GM10266 (cell line): ENCODE data around the gene CYB561.

Source experiments
- DNase-seq: peaks from one replicate; pipeline ENCODE4 v3.0.0; 2012; ENCODE audit errors: extremely low spot score
- CTCF ChIP-seq: IDR thresholded peaks from 2 replicates; pipeline ENCODE4 v1.5.1; 2012; ENCODE audit warnings: mild to moderate bottlenecking, low read depth; ENCODE audit not compliant: control insufficient read depth, insufficient read depth; ENCODE audit errors: missing control alignments

Gene CYB561

GRCh38 chr17:63421681-63422645, 24.1 kb downstream of the CYB561 start:
- TF ChIP-seq CTCF = no peak
- no peak for DNase-seq

- no peak for DNase-seq
- TF ChIP-seq CTCF = no peak
These were observed 25.0 kb downstream of the CYB561 start for GRCh38 chr17:63420868-63421680.

- no peak for TF ChIP-seq CTCF
- no peak for DNase-seq
These were observed 25.9 kb downstream of the CYB561 start for GRCh38 chr17:63419949-63420867.

GRCh38 chr17:63419398-63419797, 26.7 kb downstream of the CYB561 start:
- no peak for DNase-seq
- TF ChIP-seq CTCF = no peak

GRCh38 chr17:63418540-63418939, 27.6 kb downstream of the CYB561 start:
- TF ChIP-seq CTCF = no peak
- no peak for DNase-seq

GRCh38 chr17:63414222-63414621, 31.9 kb downstream of the CYB561 start:
- DNase-seq = no peak
- TF ChIP-seq CTCF = no peak
